Kidney epithelial cell (primary cell): ENCODE data around the gene TRAPPC3L. TPM values are rescaled to one million over a fixed set of nuclear protein-coding genes. Genes with fewer than 3 reads are reported as not detected.

Experiments used
- DNase-seq: peaks from one replicate; pipeline ENCODE4 v3.0.0-alpha.2; 2010; ENCODE audit warnings: low read depth
- H3K27me3 ChIP-seq: 2 replicates; pipeline ENCODE4 v1.6.0; 2011; ENCODE audit warnings: low read length; ENCODE audit not compliant: control insufficient read depth, insufficient read depth
- H3K36me3 ChIP-seq: 2 replicates; pipeline ENCODE4 v1.5.1; 2011; ENCODE audit warnings: low read length; ENCODE audit not compliant: control insufficient read depth, insufficient read depth
- H3K4me3 ChIP-seq: 2 replicates; pipeline ENCODE4 v1.5.1; 2011; ENCODE audit warnings: low read depth, mild to moderate bottlenecking, control low read depth, low read length
- CTCF ChIP-seq: IDR thresholded peaks from 2 replicates; pipeline ENCODE4 v1.5.1; 2011; ENCODE audit warnings: mild to moderate bottlenecking, moderate library complexity, low read length, control low read depth, inconsistent platforms; ENCODE audit not compliant: insufficient read depth, poor library complexity, severe bottlenecking
- total RNA-seq: library from RNA; depleted of rRNA; stranded (reverse); fragments of >200 nt; gene quantifications from 2 replicates; pipeline ENCODE4 v1.2.3, GENCODE V29; 2015

The TRAPPC3L gene
- total RNA-seq, 1 donor from 2014 or later: not detected

GRCh38 chr6:116475141-116475540 is 70.3 kb downstream of the TRAPPC3L start:
- Histone ChIP-seq H3K36me3 (no peaks in the 10 kb centered on the region), H3K27me3 (no peaks in the 10 kb centered on the region), H3K4me3 (no peak overlapping the region)
- DNase-seq: no peak
- TF ChIP-seq CTCF: no peak

GRCh38 chr6:116472706-116473105 is 72.8 kb downstream of the TRAPPC3L start:
- TF ChIP-seq CTCF: no peak
- H3K4me3 ChIP-seq: no peak overlapping the region
- no peaks in the 10 kb centered on the region for H3K27me3 ChIP-seq
- DNase-seq: no peak
- H3K36me3 ChIP-seq: no peaks in the 10 kb centered on the region

- no peaks in the 10 kb centered on the region for H3K27me3 ChIP-seq
- DNase-seq: no peak
- H3K4me3 ChIP-seq: no peak overlapping the region
- H3K36me3 ChIP-seq: no peaks in the 10 kb centered on the region
- no peak for TF ChIP-seq CTCF
Observed at GRCh38 chr6:116471531-116471930, 74.0 kb downstream of the TRAPPC3L start.

- Histone ChIP-seq H3K4me3 (no peak overlapping the region), H3K27me3 (no peaks in the 10 kb centered on the region), H3K36me3 (no peaks in the 10 kb centered on the region)
- TF ChIP-seq CTCF: no peak
- no peak for DNase-seq
Observed at GRCh38 chr6:116468293-116468692, 77.2 kb downstream of the TRAPPC3L start.

GRCh38 chr6:116467514-116467913 is 78.0 kb downstream of the TRAPPC3L start:
- Histone ChIP-seq H3K27me3 (no peaks in the 10 kb centered on the region), H3K36me3 (no peaks in the 10 kb centered on the region), H3K4me3 (no peak overlapping the region)
- TF ChIP-seq CTCF: no peak
- no peak for DNase-seq

- no peak for DNase-seq
- Histone ChIP-seq H3K36me3 (no peaks in the 10 kb centered on the region), H3K27me3 (no peaks in the 10 kb centered on the region), H3K4me3 (no peak overlapping the region)
- TF ChIP-seq CTCF: no peak
Observed at GRCh38 chr6:116467096-116467495, 78.4 kb downstream of the TRAPPC3L start.
